Hepatocyte (in vitro differentiated cells): ENCODE data around the gene TMPRSS3.

Experiments used
- EZH2 ChIP-seq: fragments of 200-600 bp; sonication (generic); IDR thresholded peaks from 2 replicates; pipeline ENCODE4 v1.6.1; 2016; ENCODE audit warnings: antibody characterized with exemption, mild to moderate bottlenecking, borderline replicate concordance
- TF ChIP-seq, protein P1 (sequence below): fragments of 200-600 bp; sonication (generic); IDR thresholded peaks from 2 replicates; pipeline ENCODE4 v1.5.1; 2016; ENCODE audit warnings: antibody characterized with exemption, mild to moderate bottlenecking; ENCODE audit not compliant: poor library complexity

DNA sequence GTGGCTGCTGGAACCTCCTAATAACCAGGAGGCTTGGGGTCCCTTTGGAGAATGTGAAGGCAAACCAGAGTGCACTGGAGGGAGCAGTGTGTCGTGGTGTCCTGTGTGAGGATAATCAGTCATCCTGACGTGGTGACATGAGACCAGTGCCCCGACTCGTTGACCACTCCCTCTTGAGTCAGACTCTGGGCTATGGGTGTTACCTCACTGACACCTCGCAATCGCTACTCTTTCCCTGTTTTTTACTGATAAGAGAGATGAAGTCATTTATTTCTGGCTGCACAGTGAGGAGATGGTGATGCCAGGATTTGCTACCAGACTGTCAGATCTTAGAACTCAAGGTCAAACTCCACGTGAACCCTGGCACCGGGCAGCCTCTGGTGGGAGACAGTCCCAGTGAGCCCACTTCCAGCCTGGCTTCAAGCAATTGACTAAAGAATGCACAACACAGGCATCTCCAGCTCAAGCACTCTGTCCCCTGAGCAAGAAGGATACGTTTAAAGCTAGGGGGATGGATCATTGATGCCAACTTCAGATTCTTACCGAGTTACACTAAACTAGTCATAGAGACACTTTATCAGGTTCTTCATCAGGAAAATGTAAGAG lies 38.2 kb upstream of the TMPRSS3 start:
- TF ChIP-seq, protein P1, sequence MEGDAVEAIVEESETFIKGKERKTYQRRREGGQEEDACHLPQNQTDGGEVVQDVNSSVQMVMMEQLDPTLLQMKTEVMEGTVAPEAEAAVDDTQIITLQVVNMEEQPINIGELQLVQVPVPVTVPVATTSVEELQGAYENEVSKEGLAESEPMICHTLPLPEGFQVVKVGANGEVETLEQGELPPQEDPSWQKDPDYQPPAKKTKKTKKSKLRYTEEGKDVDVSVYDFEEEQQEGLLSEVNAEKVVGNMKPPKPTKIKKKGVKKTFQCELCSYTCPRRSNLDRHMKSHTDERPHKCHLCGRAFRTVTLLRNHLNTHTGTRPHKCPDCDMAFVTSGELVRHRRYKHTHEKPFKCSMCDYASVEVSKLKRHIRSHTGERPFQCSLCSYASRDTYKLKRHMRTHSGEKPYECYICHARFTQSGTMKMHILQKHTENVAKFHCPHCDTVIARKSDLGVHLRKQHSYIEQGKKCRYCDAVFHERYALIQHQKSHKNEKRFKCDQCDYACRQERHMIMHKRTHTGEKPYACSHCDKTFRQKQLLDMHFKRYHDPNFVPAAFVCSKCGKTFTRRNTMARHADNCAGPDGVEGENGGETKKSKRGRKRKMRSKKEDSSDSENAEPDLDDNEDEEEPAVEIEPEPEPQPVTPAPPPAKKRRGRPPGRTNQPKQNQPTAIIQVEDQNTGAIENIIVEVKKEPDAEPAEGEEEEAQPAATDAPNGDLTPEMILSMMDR, result no peak
- no peak for TF ChIP-seq EZH2
